GM18505 (cell line): Measurements from ENCODE around the gene RBM8A.

Experiments used
- ATAC-seq: cut with Tn5 transposase; IDR thresholded peaks from one replicate; pipeline ENCODE4 v1.9.1; 2021; ENCODE audit not compliant: unreplicated experiment
- POLR2A ChIP-seq: IDR thresholded peaks from 4 replicates; pipeline ENCODE4 v1.6.1; 2011; ENCODE audit warnings: borderline replicate concordance; ENCODE audit not compliant: insufficient read depth, insufficient read length; ENCODE audit errors: extremely low read depth

The RBM8A gene

GRCh38 chr1:145918144-145918991 is 8.9 kb downstream of the RBM8A start, which contains the start of gene PEX11B:
Gene PEX11B (minus strand): TSS chr1:145918717. CDS start chr1:145918688, 29 bp downstream.
- TF ChIP-seq POLR2A, result peak; percentile 85
- peak; percentile 82 for ATAC-seq

GRCh38 chr1:145917595-145917994 is 9.7 kb downstream of the RBM8A start:
- ATAC-seq, result no peak
- no peak for TF ChIP-seq POLR2A

GRCh38 chr1:145916745-145917144 is 10.5 kb downstream of the RBM8A start:
- no peak for ATAC-seq
- no peak for TF ChIP-seq POLR2A

- no peak for ATAC-seq
- no peak for TF ChIP-seq POLR2A
These were observed 15.1 kb downstream of the RBM8A start for GRCh38 chr1:145912128-145912641.

GRCh38 chr1:145908653-145909052 is 18.6 kb downstream of the RBM8A start:
- ATAC-seq, result no peak
- TF ChIP-seq POLR2A, result no peak

- TF ChIP-seq POLR2A, result no peak
- no peak for ATAC-seq
These were observed 20.1 kb downstream of the RBM8A start for GRCh38 chr1:145906954-145907753.

- TF ChIP-seq POLR2A, result no peak
- ATAC-seq, result no peak
These were observed 25.8 kb downstream of the RBM8A start for GRCh38 chr1:145901312-145902021.

GRCh38 chr1:145898756-145899155 is 28.5 kb downstream of the RBM8A start:
- no peak for ATAC-seq
- TF ChIP-seq POLR2A, result no peak

GRCh38 chr1:145897969-145898368 is 29.3 kb downstream of the RBM8A start:
- TF ChIP-seq POLR2A, result no peak
- no peak for ATAC-seq

GRCh38 chr1:145895471-145895870 is 31.8 kb downstream of the RBM8A start:
- no peak for ATAC-seq
- TF ChIP-seq POLR2A, result no peak

- TF ChIP-seq POLR2A, result no peak
- no peak for ATAC-seq
These were observed 33.8 kb downstream of the RBM8A start for GRCh38 chr1:145893306-145894055.

GRCh38 chr1:145892486-145893087 is 34.7 kb downstream of the RBM8A start:
- ATAC-seq, result no peak
- no peak for TF ChIP-seq POLR2A
